Measurements from ENCODE around the gene KRTAP29-1.

DNA sequence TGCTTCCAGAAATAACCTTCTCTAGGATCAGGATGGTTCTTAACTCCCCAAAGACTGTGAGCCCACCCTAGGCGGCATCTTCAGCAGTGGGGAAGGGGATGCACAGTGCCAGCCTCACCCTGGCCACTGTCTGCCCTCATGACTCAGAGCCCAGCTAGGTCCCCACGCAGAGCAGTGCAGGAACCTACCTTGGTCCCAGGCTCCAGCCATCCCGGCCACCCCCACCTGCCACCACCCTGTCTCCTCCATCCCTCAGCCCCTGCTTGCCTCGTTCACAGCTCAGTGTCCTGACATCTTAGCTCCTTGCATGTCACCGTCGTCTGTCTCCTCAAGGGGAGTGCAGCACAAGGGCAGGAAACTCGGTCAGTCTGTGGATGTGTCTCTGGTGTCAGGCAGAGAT, 29.0 kb upstream of the KRTAP29-1 start:
- TF ChIP-seq MXD4 (CRISPR knock-in tag; IDR thresholded peaks at IDR 0.05; ENCODE audit: borderline replicate concordance) (no peak), ZNF121 (CRISPR knock-in tag; IDR thresholded peaks at IDR 0.05) (no peak), NR1H2 (CRISPR knock-in tag; IDR thresholded peaks at IDR 0.05) (no peak), ELF4 (CRISPR knock-in tag; IDR thresholded peaks at IDR 0.05; ENCODE audit: low read depth) (no peak), IRF2 (CRISPR knock-in tag; IDR thresholded peaks at IDR 0.05; ENCODE audit: borderline replicate concordance, low read depth) (no peak)
- TF ChIP-seq, protein P1, sequence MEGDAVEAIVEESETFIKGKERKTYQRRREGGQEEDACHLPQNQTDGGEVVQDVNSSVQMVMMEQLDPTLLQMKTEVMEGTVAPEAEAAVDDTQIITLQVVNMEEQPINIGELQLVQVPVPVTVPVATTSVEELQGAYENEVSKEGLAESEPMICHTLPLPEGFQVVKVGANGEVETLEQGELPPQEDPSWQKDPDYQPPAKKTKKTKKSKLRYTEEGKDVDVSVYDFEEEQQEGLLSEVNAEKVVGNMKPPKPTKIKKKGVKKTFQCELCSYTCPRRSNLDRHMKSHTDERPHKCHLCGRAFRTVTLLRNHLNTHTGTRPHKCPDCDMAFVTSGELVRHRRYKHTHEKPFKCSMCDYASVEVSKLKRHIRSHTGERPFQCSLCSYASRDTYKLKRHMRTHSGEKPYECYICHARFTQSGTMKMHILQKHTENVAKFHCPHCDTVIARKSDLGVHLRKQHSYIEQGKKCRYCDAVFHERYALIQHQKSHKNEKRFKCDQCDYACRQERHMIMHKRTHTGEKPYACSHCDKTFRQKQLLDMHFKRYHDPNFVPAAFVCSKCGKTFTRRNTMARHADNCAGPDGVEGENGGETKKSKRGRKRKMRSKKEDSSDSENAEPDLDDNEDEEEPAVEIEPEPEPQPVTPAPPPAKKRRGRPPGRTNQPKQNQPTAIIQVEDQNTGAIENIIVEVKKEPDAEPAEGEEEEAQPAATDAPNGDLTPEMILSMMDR (IDR thresholded peaks at IDR 0.05) = no peak
- TF ChIP-seq, protein P2, sequence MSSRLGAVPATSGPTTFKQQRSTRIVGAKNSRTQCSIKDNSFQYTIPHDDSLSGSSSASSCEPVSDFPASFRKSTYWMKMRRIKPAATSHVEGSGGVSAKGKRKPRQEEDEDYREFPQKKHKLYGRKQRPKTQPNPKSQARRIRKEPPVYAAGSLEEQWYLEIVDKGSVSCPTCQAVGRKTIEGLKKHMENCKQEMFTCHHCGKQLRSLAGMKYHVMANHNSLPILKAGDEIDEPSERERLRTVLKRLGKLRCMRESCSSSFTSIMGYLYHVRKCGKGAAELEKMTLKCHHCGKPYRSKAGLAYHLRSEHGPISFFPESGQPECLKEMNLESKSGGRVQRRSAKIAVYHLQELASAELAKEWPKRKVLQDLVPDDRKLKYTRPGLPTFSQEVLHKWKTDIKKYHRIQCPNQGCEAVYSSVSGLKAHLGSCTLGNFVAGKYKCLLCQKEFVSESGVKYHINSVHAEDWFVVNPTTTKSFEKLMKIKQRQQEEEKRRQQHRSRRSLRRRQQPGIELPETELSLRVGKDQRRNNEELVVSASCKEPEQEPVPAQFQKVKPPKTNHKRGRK (CRISPR knock-in tag; IDR thresholded peaks at IDR 0.05; ENCODE audit: borderline replicate concordance) = no peak
- TF ChIP-seq, protein P3, sequence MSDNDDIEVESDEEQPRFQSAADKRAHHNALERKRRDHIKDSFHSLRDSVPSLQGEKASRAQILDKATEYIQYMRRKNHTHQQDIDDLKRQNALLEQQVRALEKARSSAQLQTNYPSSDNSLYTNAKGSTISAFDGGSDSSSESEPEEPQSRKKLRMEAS (CRISPR knock-in tag; IDR thresholded peaks at IDR 0.05) = no peak
- TF ChIP-seq, protein P4, sequence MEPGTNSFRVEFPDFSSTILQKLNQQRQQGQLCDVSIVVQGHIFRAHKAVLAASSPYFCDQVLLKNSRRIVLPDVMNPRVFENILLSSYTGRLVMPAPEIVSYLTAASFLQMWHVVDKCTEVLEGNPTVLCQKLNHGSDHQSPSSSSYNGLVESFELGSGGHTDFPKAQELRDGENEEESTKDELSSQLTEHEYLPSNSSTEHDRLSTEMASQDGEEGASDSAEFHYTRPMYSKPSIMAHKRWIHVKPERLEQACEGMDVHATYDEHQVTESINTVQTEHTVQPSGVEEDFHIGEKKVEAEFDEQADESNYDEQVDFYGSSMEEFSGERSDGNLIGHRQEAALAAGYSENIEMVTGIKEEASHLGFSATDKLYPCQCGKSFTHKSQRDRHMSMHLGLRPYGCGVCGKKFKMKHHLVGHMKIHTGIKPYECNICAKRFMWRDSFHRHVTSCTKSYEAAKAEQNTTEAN (CRISPR knock-in tag; IDR thresholded peaks at IDR 0.05) = no peak
- TF ChIP-seq, protein P5, sequence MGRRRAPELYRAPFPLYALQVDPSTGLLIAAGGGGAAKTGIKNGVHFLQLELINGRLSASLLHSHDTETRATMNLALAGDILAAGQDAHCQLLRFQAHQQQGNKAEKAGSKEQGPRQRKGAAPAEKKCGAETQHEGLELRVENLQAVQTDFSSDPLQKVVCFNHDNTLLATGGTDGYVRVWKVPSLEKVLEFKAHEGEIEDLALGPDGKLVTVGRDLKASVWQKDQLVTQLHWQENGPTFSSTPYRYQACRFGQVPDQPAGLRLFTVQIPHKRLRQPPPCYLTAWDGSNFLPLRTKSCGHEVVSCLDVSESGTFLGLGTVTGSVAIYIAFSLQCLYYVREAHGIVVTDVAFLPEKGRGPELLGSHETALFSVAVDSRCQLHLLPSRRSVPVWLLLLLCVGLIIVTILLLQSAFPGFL (CRISPR knock-in tag; IDR thresholded peaks at IDR 0.05; ENCODE audit: borderline replicate concordance) = no peak
- TF ChIP-seq, protein P6, sequence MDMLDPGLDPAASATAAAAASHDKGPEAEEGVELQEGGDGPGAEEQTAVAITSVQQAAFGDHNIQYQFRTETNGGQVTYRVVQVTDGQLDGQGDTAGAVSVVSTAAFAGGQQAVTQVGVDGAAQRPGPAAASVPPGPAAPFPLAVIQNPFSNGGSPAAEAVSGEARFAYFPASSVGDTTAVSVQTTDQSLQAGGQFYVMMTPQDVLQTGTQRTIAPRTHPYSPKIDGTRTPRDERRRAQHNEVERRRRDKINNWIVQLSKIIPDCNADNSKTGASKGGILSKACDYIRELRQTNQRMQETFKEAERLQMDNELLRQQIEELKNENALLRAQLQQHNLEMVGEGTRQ (CRISPR knock-in tag; IDR thresholded peaks at IDR 0.05) = no peak

All from WTC11 (cell line).